DOHH2 (cell line): ENCODE measurements around the gene RNF13.

Experiments used
- H3F3A ChIP-seq: fragments of 200-600 bp; sonication (generic), shearing (Covaris generic); 2 replicates; pipeline ENCODE4 v1.6.0; 2016; ENCODE audit warnings: antibody characterized with exemption, mild to moderate bottlenecking; ENCODE audit not compliant: control insufficient read depth, insufficient read depth
- H3K27ac ChIP-seq: fragments of 200-600 bp; sonication (generic); 2 replicates; pipeline ENCODE4 v1.5.1; 2014; ENCODE audit warnings: low read depth, mild to moderate bottlenecking, low read length, moderate library complexity
- H3K27me3 ChIP-seq: fragments of 200-600 bp; sonication (generic); 2 replicates; pipeline ENCODE4 v1.6.1; 2014; ENCODE audit warnings: mild to moderate bottlenecking, low read length, mixed read lengths; ENCODE audit not compliant: control insufficient read depth
- H3K36me3 ChIP-seq: fragments of 200-600 bp; sonication (generic); 2 replicates; pipeline ENCODE4 v1.6.1; 2014; ENCODE audit warnings: mild to moderate bottlenecking, low read length, moderate library complexity, mixed read lengths; ENCODE audit not compliant: control insufficient read depth
- H3K4me1 ChIP-seq: fragments of 200-600 bp; sonication (generic); 2 replicates; pipeline ENCODE4 v1.6.1; 2014; ENCODE audit warnings: mild to moderate bottlenecking, low read length, mixed read lengths; ENCODE audit not compliant: control insufficient read depth
- H3K4me2 ChIP-seq: fragments of 200-600 bp; sonication (generic); 2 replicates; pipeline ENCODE4 v1.6.0; 2014; ENCODE audit warnings: mild to moderate bottlenecking, low read length, moderate library complexity
- H3K4me3 ChIP-seq: fragments of 200-600 bp; sonication (generic); 2 replicates; pipeline ENCODE4 v1.5.1; 2014; ENCODE audit warnings: mild to moderate bottlenecking, low read length, mixed read lengths
- H3K79me2 ChIP-seq: fragments of 200-600 bp; sonication (generic); 2 replicates; pipeline ENCODE4 v1.6.1; 2014; ENCODE audit warnings: mild to moderate bottlenecking, low read length, mixed read lengths; ENCODE audit not compliant: control insufficient read depth
- H3K9me2 ChIP-seq: fragments of 200-600 bp; sonication (generic); replicated peaks from 2 replicates; pipeline ENCODE4 v1.6.1; 2014; ENCODE audit warnings: mild to moderate bottlenecking, low read length, mixed read lengths; ENCODE audit not compliant: control insufficient read depth
- H3K9me3 ChIP-seq: fragments of 200-600 bp; sonication (generic); 2 replicates; pipeline ENCODE4 v1.6.1; 2014; ENCODE audit warnings: antibody characterized with exemption, low read length, mixed read lengths; ENCODE audit not compliant: control insufficient read depth, insufficient read depth
- H4K20me1 ChIP-seq: fragments of 200-600 bp; sonication (generic); 2 replicates; pipeline ENCODE4 v1.6.0; 2014; ENCODE audit warnings: low read depth, mild to moderate bottlenecking, antibody characterized with exemption, low read length, moderate library complexity; ENCODE audit not compliant: control insufficient read depth, insufficient read depth
- CTCF ChIP-seq: fragments of 200-600 bp; sonication (generic); IDR thresholded peaks from one replicate; pipeline ENCODE4 v1.5.1; 2014; ENCODE audit warnings: antibody characterized with exemption, mild to moderate bottlenecking, low read depth, low read length; ENCODE audit not compliant: poor library complexity, severe bottlenecking
- EZH2phosphoT487 ChIP-seq: fragments of 200-600 bp; sonication (generic); IDR thresholded peaks from 2 replicates; pipeline ENCODE4 v1.6.1; 2017; ENCODE audit warnings: borderline replicate concordance, mild to moderate bottlenecking, antibody characterized with exemption, low read length, moderate library complexity, mixed read lengths

Gene RNF13

DNA sequence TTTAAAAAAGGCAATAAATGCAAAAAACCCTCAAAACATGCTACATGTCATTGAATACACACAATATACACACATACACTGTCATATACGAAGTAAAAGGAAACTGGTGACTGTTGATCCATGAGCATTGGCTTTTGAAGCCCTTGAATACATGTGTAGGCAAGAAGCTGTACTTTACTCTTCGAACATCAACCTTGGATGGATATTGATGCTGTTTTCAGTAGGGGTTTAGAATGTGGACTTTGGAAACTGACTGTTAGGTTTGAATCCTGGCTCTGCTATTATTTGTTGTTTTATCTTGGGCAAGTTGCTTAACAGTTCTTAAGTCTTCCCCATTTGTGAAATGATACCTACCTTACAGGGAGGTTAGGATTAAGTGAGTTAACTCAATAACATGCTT lies 30.5 kb downstream of the RNF13 start:
- peaks cover 61% of the 10 kb centered on the region for H3K79me2 ChIP-seq
- peaks cover 33% of the 10 kb centered on the region for H3K36me3 ChIP-seq
- no peak overlapping the region for H3K4me2 ChIP-seq
- H3K4me3 ChIP-seq: no peak overlapping the region
- TF ChIP-seq CTCF (no peak), EZH2phosphoT487 (no peak)
- H3K9me2 ChIP-seq: no peaks in the 10 kb centered on the region
- H3K27ac ChIP-seq: no peak overlapping the region
- peaks cover 8% of the 10 kb centered on the region; the same call in 1 of the 2 replicates for H3K9me3 ChIP-seq
- H4K20me1 ChIP-seq: no peaks in the 10 kb centered on the region
- no peaks in the 10 kb centered on the region for H3F3A ChIP-seq
- no peaks in the 10 kb centered on the region for H3K27me3 ChIP-seq
- peaks cover 3% of the 10 kb centered on the region; the same call in 1 of the 2 replicates for H3K4me1 ChIP-seq

- peaks cover 39% of the 10 kb centered on the region for H3K36me3 ChIP-seq
- peaks cover 3% of the 10 kb centered on the region; the same call in 1 of the 2 replicates for H3K4me1 ChIP-seq
- no peak overlapping the region for H3K4me3 ChIP-seq
- TF ChIP-seq EZH2phosphoT487: no peak
- no peak for TF ChIP-seq CTCF
- H3K79me2 ChIP-seq: peaks cover 63% of the 10 kb centered on the region
- H4K20me1 ChIP-seq: no peaks in the 10 kb centered on the region
- no peaks in the 10 kb centered on the region for H3K9me2 ChIP-seq
- no peak overlapping the region for H3K4me2 ChIP-seq
- no peak overlapping the region for H3K27ac ChIP-seq
- peaks cover 8% of the 10 kb centered on the region; the same call in 1 of the 2 replicates for H3K9me3 ChIP-seq
- H3K27me3 ChIP-seq: no peaks in the 10 kb centered on the region
- H3F3A ChIP-seq: no peaks in the 10 kb centered on the region
Observed at GRCh38 chr3:149844091-149844490, 31.1 kb downstream of the RNF13 start.

GRCh38 chr3:149845570-149846244 lies 32.7 kb downstream of the RNF13 start:
- H3K9me2 ChIP-seq: no peaks in the 10 kb centered on the region
- H3K36me3 ChIP-seq: peaks cover 39% of the 10 kb centered on the region
- no peaks in the 10 kb centered on the region for H3F3A ChIP-seq
- H3K4me3 ChIP-seq: no peak overlapping the region
- TF ChIP-seq CTCF (no peak), EZH2phosphoT487 (no peak)
- H3K79me2 ChIP-seq: peaks cover 56% of the 10 kb centered on the region
- no peaks in the 10 kb centered on the region for H3K27me3 ChIP-seq
- no peaks in the 10 kb centered on the region for H4K20me1 ChIP-seq
- H3K9me3 ChIP-seq: no peaks in the 10 kb centered on the region; the same call in 1 of the 2 replicates
- peaks cover 3% of the 10 kb centered on the region; the same call in 1 of the 2 replicates for H3K4me1 ChIP-seq
- no peak overlapping the region for H3K27ac ChIP-seq
- no peak overlapping the region for H3K4me2 ChIP-seq
